ENCODE data around the gene RASGRF2. TPM values are rescaled to one million over a fixed set of nuclear protein-coding genes. Genes with fewer than 3 reads are reported as not detected.

Gene RASGRF2
- total RNA-seq, 4 donors from 2014 or later = 13.0 to 45.9 (median 20.0) TPM

DNA sequence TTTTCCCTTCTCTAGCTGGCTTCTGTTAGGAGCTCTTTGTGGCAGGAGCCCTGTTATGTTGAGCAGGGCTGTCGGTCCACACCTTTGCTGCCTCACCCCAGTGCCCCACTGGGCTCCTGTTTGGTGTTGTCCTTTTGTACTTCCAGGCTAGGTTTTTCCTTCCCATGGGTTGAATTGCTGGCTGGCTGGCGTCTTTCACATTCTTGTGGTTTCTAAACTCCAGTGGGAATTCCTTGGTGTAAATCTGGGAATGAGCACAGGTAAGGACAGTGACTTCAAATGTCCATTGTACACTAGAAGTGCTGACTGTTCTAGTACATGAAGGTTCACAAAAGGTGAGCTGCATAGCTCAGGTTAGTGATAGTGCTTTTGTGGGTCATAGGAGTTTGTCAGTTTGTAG lies 30.4 kb downstream of the RASGRF2 start:
- no peak for ATAC-seq (ENCODE audit: low FRiP score)

GRCh38 chr5:80990971-80991370 lies 30.8 kb downstream of the RASGRF2 start:
- TF ChIP-seq, protein P1, sequence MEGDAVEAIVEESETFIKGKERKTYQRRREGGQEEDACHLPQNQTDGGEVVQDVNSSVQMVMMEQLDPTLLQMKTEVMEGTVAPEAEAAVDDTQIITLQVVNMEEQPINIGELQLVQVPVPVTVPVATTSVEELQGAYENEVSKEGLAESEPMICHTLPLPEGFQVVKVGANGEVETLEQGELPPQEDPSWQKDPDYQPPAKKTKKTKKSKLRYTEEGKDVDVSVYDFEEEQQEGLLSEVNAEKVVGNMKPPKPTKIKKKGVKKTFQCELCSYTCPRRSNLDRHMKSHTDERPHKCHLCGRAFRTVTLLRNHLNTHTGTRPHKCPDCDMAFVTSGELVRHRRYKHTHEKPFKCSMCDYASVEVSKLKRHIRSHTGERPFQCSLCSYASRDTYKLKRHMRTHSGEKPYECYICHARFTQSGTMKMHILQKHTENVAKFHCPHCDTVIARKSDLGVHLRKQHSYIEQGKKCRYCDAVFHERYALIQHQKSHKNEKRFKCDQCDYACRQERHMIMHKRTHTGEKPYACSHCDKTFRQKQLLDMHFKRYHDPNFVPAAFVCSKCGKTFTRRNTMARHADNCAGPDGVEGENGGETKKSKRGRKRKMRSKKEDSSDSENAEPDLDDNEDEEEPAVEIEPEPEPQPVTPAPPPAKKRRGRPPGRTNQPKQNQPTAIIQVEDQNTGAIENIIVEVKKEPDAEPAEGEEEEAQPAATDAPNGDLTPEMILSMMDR (IDR thresholded peaks at IDR 0.05) = no peak
- ATAC-seq (ENCODE audit: low FRiP score) (no peak), DNase-seq (ENCODE audit: low spot score) (no peak)

More for the DNA sequence above, 30.4 kb downstream of the RASGRF2 start:
- DNase-seq (ENCODE audit: low spot score) = no peak
- TF ChIP-seq, protein P1 (IDR thresholded peaks at IDR 0.05) = no peak

GRCh38 chr5:80995908-80996307 lies 35.7 kb downstream of the RASGRF2 start:
- TF ChIP-seq, protein P1 (IDR thresholded peaks at IDR 0.05) = no peak
- DNase-seq (ENCODE audit: low spot score) (no peak), ATAC-seq (ENCODE audit: low FRiP score) (no peak)

GRCh38 chr5:80998590-80998979 lies 38.4 kb downstream of the RASGRF2 start:
- ATAC-seq (ENCODE audit: low FRiP score) = no peak
- no peak for DNase-seq (ENCODE audit: low spot score)

DNA sequence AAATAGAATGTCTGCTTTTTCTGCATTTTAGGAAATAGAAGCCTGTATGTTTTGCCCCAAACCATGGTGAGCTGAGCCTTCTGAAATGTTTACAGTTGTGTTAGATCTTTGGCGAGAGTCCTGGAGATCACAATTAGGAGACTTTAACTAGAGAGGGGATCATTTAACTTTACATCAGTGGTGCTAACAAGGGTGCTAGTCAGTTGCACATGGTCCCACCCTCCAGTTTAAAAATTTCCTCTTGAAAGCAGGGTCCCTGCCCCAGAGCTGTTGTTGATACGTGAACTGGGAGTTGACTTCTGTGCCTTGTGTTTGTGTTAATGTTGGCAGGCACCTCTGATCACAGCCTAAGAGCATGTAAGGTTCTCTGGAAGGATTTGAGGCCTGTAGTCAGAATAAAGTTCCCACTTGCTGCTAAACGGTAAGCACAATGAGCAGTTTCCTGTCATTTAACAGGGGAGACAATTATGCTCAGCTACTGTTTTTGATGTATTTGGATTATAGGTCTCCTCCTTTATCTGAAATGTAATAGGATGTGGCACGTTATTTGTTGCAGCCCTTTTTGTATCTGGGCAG lies 43.7 kb downstream of the RASGRF2 start:
- ATAC-seq (ENCODE audit: low FRiP score) = no peak
- TF ChIP-seq, protein P1 (IDR thresholded peaks at IDR 0.05) = no peak

More at GRCh38 chr5:80998590-80998979, 38.4 kb downstream of the RASGRF2 start:
- TF ChIP-seq, protein P1 (IDR thresholded peaks at IDR 0.05) = no peak

GRCh38 chr5:81005708-81006107 lies 45.5 kb downstream of the RASGRF2 start:
- DNase-seq (ENCODE audit: low spot score) = no peak
- TF ChIP-seq, protein P1 (IDR thresholded peaks at IDR 0.05) = no peak
- ATAC-seq (ENCODE audit: low FRiP score) = no peak

More for the DNA sequence above, 43.7 kb downstream of the RASGRF2 start:
- DNase-seq (ENCODE audit: low spot score) = no peak

DNA sequence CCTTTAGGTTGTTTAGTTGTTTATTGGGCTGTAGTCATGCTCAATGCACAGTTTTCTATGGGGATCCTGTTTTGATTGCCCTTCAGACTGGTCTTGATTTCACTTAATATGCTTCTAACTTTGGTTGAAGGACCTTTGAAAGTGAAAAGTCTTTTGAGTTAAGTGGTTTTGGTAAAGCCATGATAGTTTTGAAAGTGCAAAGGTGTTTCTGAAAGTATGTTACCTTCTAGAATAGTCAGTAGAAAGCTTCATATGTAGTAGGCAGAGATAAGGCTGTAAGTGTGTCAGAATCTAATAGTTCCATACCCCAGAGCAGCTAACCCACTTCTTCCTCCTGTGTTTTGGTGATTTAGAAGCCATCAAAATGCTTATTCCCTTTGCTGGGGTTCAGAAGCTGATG lies 46.1 kb downstream of the RASGRF2 start:
- DNase-seq (ENCODE audit: low spot score) (no peak), ATAC-seq (ENCODE audit: low FRiP score) (no peak)
- TF ChIP-seq, protein P1 (IDR thresholded peaks at IDR 0.05) = no peak

All from omental fat pad (tissue), 4 donors.